Gastroesophageal sphincter (tissue), 4 donors: ENCODE data around the gene SEC14L5. TPM values are rescaled to one million over a fixed set of nuclear protein-coding genes. Genes with fewer than 3 reads are reported as not detected.

Source experiments
- ATAC-seq: fragments of 150-250 bp; one replicate; pipeline ENCODE4 v1.9.1; 2016; ENCODE audit warnings: mild to moderate bottlenecking, moderate library complexity
- H3K27ac ChIP-seq, 4 donors: fragments of 200-600 bp; sonication (generic) in 3 of 4; 1 replicate in 3 of 4; 2 replicates in 1 of 4; pipeline ENCODE4 v1.5.1; 2016 to 2019
- H3K27me3 ChIP-seq: fragments of 200-600 bp; sonication (generic); one replicate; pipeline ENCODE4 v1.5.1; 2019
- H3K36me3 ChIP-seq, 2 donors: fragments of 200-600 bp; sonication (generic); one replicate each; pipeline ENCODE4 v1.5.1; 2019; ENCODE audit warnings: control low read depth in 1 of 2
- H3K4me1 ChIP-seq, 3 donors: fragments of 200-600 bp; sonication (generic); 1 replicate in 2 of 3; 2 replicates in 1 of 3; pipeline ENCODE4 v1.5.1; 2016 to 2019; ENCODE audit warnings: control low read depth in 2 of 3
- H3K4me3 ChIP-seq, 2 donors: fragments of 200-600 bp; sonication (generic); one replicate each; pipeline ENCODE4 v1.5.1; 2019; ENCODE audit warnings: mild to moderate bottlenecking in 1 of 2, moderate library complexity in 1 of 2
- H3K9me3 ChIP-seq, 3 donors: fragments of 200-600 bp; sonication (generic); one replicate each; pipeline ENCODE4 v1.5.1; 2017 to 2019; ENCODE audit warnings: control low read depth in 2 of 3
- CTCF ChIP-seq, 4 experiments: fragments of 200-600 bp in 2 of 4; fragments of 450-650 bp in 2 of 4; sonication (generic) in 1 of 4; IDR thresholded peaks; one replicate each; pipeline ENCODE4 v1.5.1; 2017 to 2019; ENCODE audit warnings: antibody characterized with exemption in 4 of 4, mild to moderate bottlenecking in 2 of 4, moderate library complexity in 2 of 4
- EP300 ChIP-seq: sonication (generic); formaldehyde crosslinking; IDR thresholded peaks from one replicate; pipeline ENCODE4 v1.6.1; 2017; ENCODE audit warnings: antibody characterized with exemption, mild to moderate bottlenecking
- POLR2A ChIP-seq, 2 donors: fragments of 450-650 bp; IDR thresholded peaks; one replicate each; pipeline ENCODE4 v1.6.1; 2017; ENCODE audit warnings: antibody characterized with exemption in 2 of 2, mild to moderate bottlenecking in 2 of 2, moderate library complexity in 1 of 2
- POLR2AphosphoS5 ChIP-seq: sonication (generic); formaldehyde crosslinking; IDR thresholded peaks from one replicate; pipeline ENCODE4 v1.6.1; 2017; ENCODE audit warnings: antibody characterized with exemption
- WGBS, 2 donors: methylation state at CpG; one replicate each; pipeline ENCODE4 v1.1.5; 2018; ENCODE audit warnings: low coverage in 1 of 2; 5-methylcytosine and 5-hydroxymethylcytosine counted together
- total RNA-seq, 4 donors: library from RNA; depleted of rRNA; stranded (reverse); fragments of >200 nt; gene quantifications; one replicate each; pipeline ENCODE4 v1.1.0, GENCODE V29; 2016

The SEC14L5 gene
- total RNA-seq, 4 donors from 2014 or later = 0.16 to 1.3 (median 0.75) TPM

GRCh38 chr16:4968879-4969483, 10.9 kb downstream of the SEC14L5 start:
- ATAC-seq = no peak
- Histone ChIP-seq H3K27me3 (peaks cover 6% of the 10 kb centered on the region), H3K4me3 (no peak overlapping the region), H3K4me1 (no peaks in the 10 kb centered on the region), H3K9me3 (no peaks in the 10 kb centered on the region), H3K27ac (no peak overlapping the region), H3K36me3 (no peaks in the 10 kb centered on the region)
- TF ChIP-seq POLR2A (IDR thresholded peaks at IDR 0.05) (no peak), CTCF (IDR thresholded peaks at IDR 0.05) (no peak), EP300 (no peak), POLR2AphosphoS5 (no peak)
- WGBS, 2 donors = 71 to 73% methylated on average over 11 to 13 of the region's 13 CpGs

GRCh38 chr16:4970010-4970409, 11.9 kb downstream of the SEC14L5 start:
- no peak overlapping the region for H3K27ac ChIP-seq
- H3K9me3 ChIP-seq = no peaks in the 10 kb centered on the region
- no peak for TF ChIP-seq POLR2A (IDR thresholded peaks at IDR 0.05)
- no peak for TF ChIP-seq CTCF (IDR thresholded peaks at IDR 0.05)
- no peak for TF ChIP-seq EP300
- TF ChIP-seq POLR2AphosphoS5 = no peak
- H3K4me3 ChIP-seq = no peak overlapping the region
- no peak for ATAC-seq
- peaks cover 6% of the 10 kb centered on the region for H3K27me3 ChIP-seq
- WGBS, 2 donors = 88% methylated on average over 1 of the region's 3 CpGs; no CpG with 5 or more reads in 1 of the 2 donors
- H3K4me1 ChIP-seq = no peaks in the 10 kb centered on the region
- H3K36me3 ChIP-seq = no peaks in the 10 kb centered on the region

GRCh38 chr16:4972938-4973587, 14.9 kb downstream of the SEC14L5 start:
- TF ChIP-seq CTCF (IDR thresholded peaks at IDR 0.05) = no peak
- TF ChIP-seq EP300 = no peak
- no peak for TF ChIP-seq POLR2A (IDR thresholded peaks at IDR 0.05)
- no peak for TF ChIP-seq POLR2AphosphoS5
- WGBS, 2 donors = 17 to 27% methylated on average over 2 of the region's 8 CpGs
- Histone ChIP-seq H3K27ac (no peak overlapping the region), H3K4me1 (no peaks in the 10 kb centered on the region), H3K36me3 (no peaks in the 10 kb centered on the region), H3K27me3 (peaks cover 6% of the 10 kb centered on the region), H3K4me3 (no peak overlapping the region), H3K9me3 (peaks cover 0 to 4% (median 0%) of the 10 kb centered on the region in 3 donors)
- ATAC-seq = no peak

GRCh38 chr16:4976079-4976478, 17.9 kb downstream of the SEC14L5 start:
- 67 to 90% methylated on average over 2 of the region's 2 CpGs for WGBS, 2 donors
- H3K4me1 ChIP-seq = no peaks in the 10 kb centered on the region
- no peak overlapping the region for H3K4me3 ChIP-seq
- H3K9me3 ChIP-seq = peaks cover 0 to 4% (median 0%) of the 10 kb centered on the region in 3 donors
- no peak for ATAC-seq
- H3K27ac ChIP-seq = no peak overlapping the region
- peaks cover 6% of the 10 kb centered on the region for H3K27me3 ChIP-seq
- H3K36me3 ChIP-seq = no peaks in the 10 kb centered on the region
- TF ChIP-seq POLR2A (IDR thresholded peaks at IDR 0.05) (no peak), CTCF (IDR thresholded peaks at IDR 0.05) (no peak), EP300 (no peak), POLR2AphosphoS5 (no peak)
